SU-DHL-6 (cell line): Measurements from ENCODE around the gene SRSF8.
A peak's percentile ranks its signal among the peaks of the same experiment; 100 is the strongest.

ENCODE experiments used
- H2AFZ ChIP-seq: fragments of 200-600 bp; sonication (generic); 2 replicates; pipeline ENCODE4 v1.6.1; 2014; ENCODE audit warnings: low read depth, mild to moderate bottlenecking, moderate library complexity, mixed read lengths, antibody characterized with exemption, low read length; ENCODE audit not compliant: severe bottlenecking
- H3F3A ChIP-seq: fragments of 200-600 bp; shearing (Covaris generic); 2 replicates; pipeline ENCODE4 v1.6.0; 2016; ENCODE audit warnings: antibody characterized with exemption, mild to moderate bottlenecking; ENCODE audit not compliant: insufficient read depth
- H3K27ac ChIP-seq: fragments of 200-600 bp; sonication (generic); 2 replicates; pipeline ENCODE4 v1.5.1; 2016; ENCODE audit warnings: low read depth, mild to moderate bottlenecking, low read length, moderate library complexity, mixed read lengths
- H3K27me3 ChIP-seq: fragments of 200-600 bp; sonication (generic), shearing (Covaris generic); 2 replicates; pipeline ENCODE4 v1.6.0; 2014; ENCODE audit warnings: mild to moderate bottlenecking, low read length
- H3K36me3 ChIP-seq: fragments of 200-600 bp; sonication (generic); 2 replicates; pipeline ENCODE4 v1.6.1; 2014; ENCODE audit warnings: mild to moderate bottlenecking, low read length, mixed read lengths
- H3K4me2 ChIP-seq: fragments of 300-600, 200-600 bp; shearing (Covaris generic), sonication (generic); 2 replicates; pipeline ENCODE4 v1.6.0; 2014; ENCODE audit warnings: low read length, low read depth, mild to moderate bottlenecking; ENCODE audit not compliant: poor library complexity, severe bottlenecking
- H3K4me3 ChIP-seq: fragments of 200-600 bp; sonication (generic); 2 replicates; pipeline ENCODE4 v1.5.1; 2014; ENCODE audit warnings: antibody characterized with exemption, low read length, mild to moderate bottlenecking, mixed read lengths; ENCODE audit not compliant: insufficient read depth, poor library complexity, severe bottlenecking
- H3K79me2 ChIP-seq: fragments of 200-600 bp; sonication (generic); 2 replicates; pipeline ENCODE4 v1.6.1; 2014; ENCODE audit warnings: mild to moderate bottlenecking, low read length, moderate library complexity; ENCODE audit not compliant: insufficient read depth
- H3K9ac ChIP-seq: fragments of 200-600 bp; sonication (generic); 2 replicates; pipeline ENCODE4 v1.7.0; 2014; ENCODE audit warnings: mild to moderate bottlenecking, low read length
- H3K9me2 ChIP-seq: fragments of 200-600 bp; sonication (generic); replicated peaks from 2 replicates; pipeline ENCODE4 v1.6.1; 2014; ENCODE audit warnings: low read length; ENCODE audit not compliant: insufficient read depth
- H3K9me3 ChIP-seq: fragments of 200-600 bp; sonication (generic); 2 replicates; pipeline ENCODE4 v1.6.1; 2014; ENCODE audit warnings: low read length, mixed read lengths; ENCODE audit not compliant: insufficient read depth
- H4K20me1 ChIP-seq: fragments of 200-600 bp; sonication (generic); 2 replicates; pipeline ENCODE4 v1.6.1; 2014; ENCODE audit warnings: low read depth, mild to moderate bottlenecking, antibody characterized with exemption, low read length, moderate library complexity, mixed read lengths
- CTCF ChIP-seq: fragments of 200-600 bp; sonication (generic); IDR thresholded peaks from one replicate; pipeline ENCODE4 v1.5.1; 2017; ENCODE audit warnings: antibody characterized with exemption, mild to moderate bottlenecking, low read length, moderate library complexity; ENCODE audit not compliant: insufficient read depth, poor library complexity, severe bottlenecking
- EZH2phosphoT487 ChIP-seq: fragments of 200-600 bp; sonication (generic), shearing (Covaris generic); conservative IDR thresholded peaks from 2 replicates; pipeline ENCODE4 v1.6.1; 2018; ENCODE audit warnings: mild to moderate bottlenecking, antibody characterized with exemption, low read length, moderate library complexity, mixed read lengths

SRSF8 gene

GRCh38 chr11:95068549-95068948, 1.8 kb downstream of the SRSF8 start:
- Histone ChIP-seq H3K36me3 (no peaks in the 10 kb centered on the region), H4K20me1 (0 out of 2 replicates have a peak, but pooled peaks cover 3% of the 10 kb centered on the region), H3K4me2 (peak overlapping the region; percentile 91), H3K27me3 (no peaks in the 10 kb centered on the region), H3K9ac (peak overlapping the region; percentile 79), H3K9me3 (no peaks in the 10 kb centered on the region), H3K79me2 (peaks cover 11% of the 10 kb centered on the region; the same call in 1 of the 2 replicates), H3K4me3 (peak overlapping the region; percentile 93), H3F3A (peaks cover 17% of the 10 kb centered on the region), H3K9me2 (no peaks in the 10 kb centered on the region), H3K27ac (peak overlapping the region; percentile 55), H2AFZ (no peak overlapping the region)
- TF ChIP-seq EZH2phosphoT487: no peak
- TF ChIP-seq CTCF: no peak

- peaks cover 11% of the 10 kb centered on the region; the same call in 1 of the 2 replicates for H3K79me2 ChIP-seq
- no peaks in the 10 kb centered on the region for H3K27me3 ChIP-seq
- no peak overlapping the region for H3K27ac ChIP-seq
- no peak overlapping the region for H3K4me3 ChIP-seq
- no peaks in the 10 kb centered on the region for H3K36me3 ChIP-seq
- no peak overlapping the region for H3K4me2 ChIP-seq
- no peaks in the 10 kb centered on the region for H3K9me3 ChIP-seq
- no peak overlapping the region for H2AFZ ChIP-seq
- TF ChIP-seq CTCF: no peak
- no peak for TF ChIP-seq EZH2phosphoT487
- H4K20me1 ChIP-seq: 0 out of 2 replicates have a peak, but pooled peaks cover 3% of the 10 kb centered on the region
- no peaks in the 10 kb centered on the region for H3K9me2 ChIP-seq
- no peak overlapping the region for H3K9ac ChIP-seq
- H3F3A ChIP-seq: peaks cover 16% of the 10 kb centered on the region
These were observed 3.8 kb downstream of the SRSF8 start for GRCh38 chr11:95070471-95070870.

- Histone ChIP-seq H3K9me3 (no peaks in the 10 kb centered on the region), H4K20me1 (0 out of 2 replicates have a peak, but pooled peaks cover 3% of the 10 kb centered on the region), H3F3A (peaks cover 7% of the 10 kb centered on the region; the same call in 1 of the 2 replicates), H2AFZ (no peak overlapping the region), H3K27ac (no peak overlapping the region), H3K9me2 (no peaks in the 10 kb centered on the region), H3K36me3 (no peaks in the 10 kb centered on the region), H3K4me2 (no peak overlapping the region), H3K4me3 (no peak overlapping the region), H3K27me3 (no peaks in the 10 kb centered on the region), H3K79me2 (peaks cover 6% of the 10 kb centered on the region; the same call in 1 of the 2 replicates), H3K9ac (no peak overlapping the region)
- no peak for TF ChIP-seq CTCF
- TF ChIP-seq EZH2phosphoT487: no peak
These were observed 6.2 kb downstream of the SRSF8 start for GRCh38 chr11:95072948-95073347.
